ENCODE measurements around the gene ARHGDIB.

The ARHGDIB gene

GRCh38 chr12:14995583-14996425, 34.4 kb upstream of the ARHGDIB start:
- no peak overlapping the region for H3K4me3 ChIP-seq (ENCODE audit: low read depth, low read length)
- H3K79me2 ChIP-seq (ENCODE audit: control insufficient read depth, insufficient read depth, low read length, unreplicated experiment), result no peaks in the 10 kb centered on the region
- H2AFZ ChIP-seq (ENCODE audit: low read length, unreplicated experiment), result no peak overlapping the region
- peaks cover 26% of the 10 kb centered on the region for H3K4me1 ChIP-seq (ENCODE audit: control insufficient read depth, insufficient read depth, low read length, unreplicated experiment)
- no peaks in the 10 kb centered on the region for H3K36me3 ChIP-seq (ENCODE audit: insufficient read depth, low read length)
- H3K27ac ChIP-seq (ENCODE audit: low read depth, low read length), result no peak overlapping the region
- H3K27me3 ChIP-seq (ENCODE audit: insufficient read depth, low read length), result no peaks in the 10 kb centered on the region

DNA sequence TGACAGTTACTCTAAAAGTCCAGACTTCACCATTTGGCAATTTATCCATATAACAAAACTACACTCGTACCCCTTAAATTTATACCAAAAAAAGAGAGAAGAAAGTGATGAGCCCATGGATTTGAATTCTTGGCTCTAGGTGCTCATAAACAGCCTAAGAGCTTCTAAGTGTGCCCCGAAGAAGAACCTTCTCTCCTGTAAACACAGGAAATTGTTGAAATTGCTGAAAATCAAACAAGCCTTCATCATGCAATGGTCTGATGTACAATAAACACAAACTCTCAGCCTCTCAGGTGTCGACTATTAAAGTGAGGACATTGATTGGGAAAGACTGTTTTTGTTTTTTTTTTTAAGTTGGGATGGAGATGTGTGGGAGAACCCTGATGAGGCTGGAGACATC, 33.2 kb upstream of the ARHGDIB start:
- Histone ChIP-seq H3K4me3 (ENCODE audit: low read depth, low read length) (no peak overlapping the region), H2AFZ (ENCODE audit: low read length, unreplicated experiment) (no peak overlapping the region), H3K36me3 (ENCODE audit: insufficient read depth, low read length) (no peaks in the 10 kb centered on the region), H3K4me1 (ENCODE audit: control insufficient read depth, insufficient read depth, low read length, unreplicated experiment) (peaks cover 20% of the 10 kb centered on the region), H3K79me2 (ENCODE audit: control insufficient read depth, insufficient read depth, low read length, unreplicated experiment) (no peaks in the 10 kb centered on the region), H3K27ac (ENCODE audit: low read depth, low read length) (no peak overlapping the region), H3K27me3 (ENCODE audit: insufficient read depth, low read length) (no peaks in the 10 kb centered on the region)

DNA sequence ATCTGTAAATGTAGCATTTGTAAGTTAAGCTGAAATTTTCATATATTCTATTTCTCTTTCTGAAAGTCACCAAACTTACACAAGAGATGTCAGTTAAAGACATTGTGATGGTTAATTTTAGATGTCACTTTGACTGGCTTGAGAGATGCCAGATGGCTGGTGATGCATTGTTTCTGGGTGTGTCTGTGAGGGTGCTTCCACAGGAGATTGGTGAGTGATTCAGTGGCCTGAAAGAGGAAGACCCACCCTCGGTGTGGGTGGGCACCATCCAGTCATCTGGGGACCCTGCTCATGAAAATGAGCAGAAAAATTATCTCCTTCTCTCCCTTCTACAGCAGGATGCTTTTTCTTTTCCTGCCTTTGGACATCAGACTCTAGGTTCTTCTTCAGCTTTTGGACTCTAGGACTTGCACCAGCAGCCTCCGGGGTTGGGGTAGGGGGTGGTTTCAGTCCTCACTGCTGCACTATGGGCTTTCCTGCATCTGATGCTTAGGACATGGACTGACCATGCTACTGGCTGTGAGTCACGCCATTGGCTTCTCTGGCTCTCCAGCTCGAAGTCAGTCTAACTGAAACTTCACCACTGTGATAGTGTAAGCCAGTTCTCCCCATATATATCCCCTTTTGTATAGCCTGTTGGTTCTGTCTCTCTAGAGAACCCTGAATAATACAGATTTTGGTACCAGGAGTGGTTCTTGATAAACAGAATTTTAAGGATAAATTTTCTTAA, 32.3 kb upstream of the ARHGDIB start:
- Histone ChIP-seq H3K27me3 (ENCODE audit: insufficient read depth, low read length) (no peaks in the 10 kb centered on the region), H3K79me2 (ENCODE audit: control insufficient read depth, insufficient read depth, low read length, unreplicated experiment) (no peaks in the 10 kb centered on the region), H3K36me3 (ENCODE audit: insufficient read depth, low read length) (no peaks in the 10 kb centered on the region), H3K27ac (ENCODE audit: low read depth, low read length) (no peak overlapping the region), H3K4me3 (ENCODE audit: low read depth, low read length) (no peak overlapping the region), H3K4me1 (ENCODE audit: control insufficient read depth, insufficient read depth, low read length, unreplicated experiment) (peaks cover 12% of the 10 kb centered on the region), H2AFZ (ENCODE audit: low read length, unreplicated experiment) (peak overlapping the region; percentile 76)

- Histone ChIP-seq H3K27ac (ENCODE audit: low read depth, low read length) (no peak overlapping the region), H3K4me3 (ENCODE audit: low read depth, low read length) (no peak overlapping the region), H3K4me1 (ENCODE audit: control insufficient read depth, insufficient read depth, low read length, unreplicated experiment) (peaks cover 12% of the 10 kb centered on the region), H3K36me3 (ENCODE audit: insufficient read depth, low read length) (no peaks in the 10 kb centered on the region), H3K79me2 (ENCODE audit: control insufficient read depth, insufficient read depth, low read length, unreplicated experiment) (no peaks in the 10 kb centered on the region), H2AFZ (ENCODE audit: low read length, unreplicated experiment) (no peak overlapping the region), H3K27me3 (ENCODE audit: insufficient read depth, low read length) (no peaks in the 10 kb centered on the region)
These were observed 31.7 kb upstream of the ARHGDIB start for GRCh38 chr12:14993117-14993516.

- Histone ChIP-seq H2AFZ (ENCODE audit: low read length, unreplicated experiment) (no peak overlapping the region), H3K4me3 (ENCODE audit: low read depth, low read length) (no peak overlapping the region), H3K36me3 (ENCODE audit: insufficient read depth, low read length) (no peaks in the 10 kb centered on the region), H3K27ac (ENCODE audit: low read depth, low read length) (no peak overlapping the region), H3K4me1 (ENCODE audit: control insufficient read depth, insufficient read depth, low read length, unreplicated experiment) (peaks cover 12% of the 10 kb centered on the region), H3K27me3 (ENCODE audit: insufficient read depth, low read length) (no peaks in the 10 kb centered on the region), H3K79me2 (ENCODE audit: control insufficient read depth, insufficient read depth, low read length, unreplicated experiment) (no peaks in the 10 kb centered on the region)
These were observed 31.3 kb upstream of the ARHGDIB start for GRCh38 chr12:14992673-14993072.

DNA sequence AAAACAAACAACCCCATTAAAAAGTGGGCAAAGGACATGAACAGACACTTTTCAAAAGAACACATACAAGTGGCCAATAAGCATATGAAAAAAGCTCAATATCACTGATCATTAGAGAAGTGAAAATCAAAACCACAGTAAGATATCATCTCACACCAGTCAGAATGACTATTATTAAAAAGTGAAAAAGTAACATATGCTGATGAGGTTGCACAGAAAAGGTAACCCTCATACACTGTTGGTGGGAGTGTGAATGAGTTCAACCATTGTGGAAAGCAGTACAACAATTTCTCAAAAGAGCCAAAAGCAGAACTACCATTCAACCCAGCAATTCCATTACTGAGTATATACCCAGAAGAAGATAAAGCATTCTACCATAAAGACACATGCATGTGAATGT, 29.7 kb upstream of the ARHGDIB start:
- H3K4me1 ChIP-seq (ENCODE audit: control insufficient read depth, insufficient read depth, low read length, unreplicated experiment), result peaks cover 12% of the 10 kb centered on the region
- no peaks in the 10 kb centered on the region for H3K36me3 ChIP-seq (ENCODE audit: insufficient read depth, low read length)
- H3K4me3 ChIP-seq (ENCODE audit: low read depth, low read length), result no peak overlapping the region

GRCh38 chr12:14989790-14990189, 28.4 kb upstream of the ARHGDIB start:
- Histone ChIP-seq H3K4me3 (ENCODE audit: low read depth, low read length) (no peak overlapping the region), H2AFZ (ENCODE audit: low read length, unreplicated experiment) (no peak overlapping the region), H3K36me3 (ENCODE audit: insufficient read depth, low read length) (no peaks in the 10 kb centered on the region), H3K27ac (ENCODE audit: low read depth, low read length) (no peak overlapping the region), H3K4me1 (ENCODE audit: control insufficient read depth, insufficient read depth, low read length, unreplicated experiment) (peaks cover 12% of the 10 kb centered on the region), H3K79me2 (ENCODE audit: control insufficient read depth, insufficient read depth, low read length, unreplicated experiment) (no peaks in the 10 kb centered on the region), H3K27me3 (ENCODE audit: insufficient read depth, low read length) (no peaks in the 10 kb centered on the region)

More for the DNA sequence above, 29.7 kb upstream of the ARHGDIB start:
- no peaks in the 10 kb centered on the region for H3K79me2 ChIP-seq (ENCODE audit: control insufficient read depth, insufficient read depth, low read length, unreplicated experiment)
- H3K27ac ChIP-seq (ENCODE audit: low read depth, low read length), result no peak overlapping the region
- no peak overlapping the region for H2AFZ ChIP-seq (ENCODE audit: low read length, unreplicated experiment)
- H3K27me3 ChIP-seq (ENCODE audit: insufficient read depth, low read length), result no peaks in the 10 kb centered on the region

DNA sequence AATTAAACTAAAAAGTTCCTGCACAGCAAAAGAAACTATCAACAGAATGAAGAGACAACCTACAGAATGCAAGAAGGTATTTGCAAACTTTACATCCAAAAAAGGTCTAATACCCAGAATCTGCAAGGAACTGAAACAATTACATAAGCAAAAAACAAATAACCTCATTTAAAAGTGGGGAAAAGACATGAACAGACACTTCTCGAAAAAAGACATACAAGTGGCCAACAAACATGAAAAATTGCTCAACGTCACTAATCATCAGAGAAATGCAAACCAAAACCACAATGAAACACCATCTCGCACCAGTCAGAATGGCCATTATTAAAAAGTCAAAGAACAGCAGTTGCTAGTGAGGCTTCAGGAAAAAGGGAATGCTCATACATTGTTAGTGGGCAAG, 26.6 kb upstream of the ARHGDIB start:
- Histone ChIP-seq H3K79me2 (ENCODE audit: control insufficient read depth, insufficient read depth, low read length, unreplicated experiment) (no peaks in the 10 kb centered on the region), H3K4me3 (ENCODE audit: low read depth, low read length) (no peak overlapping the region)

GRCh38 chr12:14986449-14986848, 25.0 kb upstream of the ARHGDIB start:
- Histone ChIP-seq H3K4me1 (ENCODE audit: control insufficient read depth, insufficient read depth, low read length, unreplicated experiment) (no peaks in the 10 kb centered on the region), H3K36me3 (ENCODE audit: insufficient read depth, low read length) (no peaks in the 10 kb centered on the region), H3K79me2 (ENCODE audit: control insufficient read depth, insufficient read depth, low read length, unreplicated experiment) (no peaks in the 10 kb centered on the region), H3K4me3 (ENCODE audit: low read depth, low read length) (no peak overlapping the region), H3K27me3 (ENCODE audit: insufficient read depth, low read length) (no peaks in the 10 kb centered on the region), H2AFZ (ENCODE audit: low read length, unreplicated experiment) (no peak overlapping the region), H3K27ac (ENCODE audit: low read depth, low read length) (no peak overlapping the region)

More for the DNA sequence above, 26.6 kb upstream of the ARHGDIB start:
- Histone ChIP-seq H3K27me3 (ENCODE audit: insufficient read depth, low read length) (no peaks in the 10 kb centered on the region), H2AFZ (ENCODE audit: low read length, unreplicated experiment) (no peak overlapping the region), H3K4me1 (ENCODE audit: control insufficient read depth, insufficient read depth, low read length, unreplicated experiment) (no peaks in the 10 kb centered on the region), H3K36me3 (ENCODE audit: insufficient read depth, low read length) (no peaks in the 10 kb centered on the region), H3K27ac (ENCODE audit: low read depth, low read length) (no peak overlapping the region)

- no peaks in the 10 kb centered on the region for H3K4me1 ChIP-seq (ENCODE audit: control insufficient read depth, insufficient read depth, low read length, unreplicated experiment)
- H3K27me3 ChIP-seq (ENCODE audit: insufficient read depth, low read length), result no peaks in the 10 kb centered on the region
- H3K4me3 ChIP-seq (ENCODE audit: low read depth, low read length), result no peak overlapping the region
- no peak overlapping the region for H2AFZ ChIP-seq (ENCODE audit: low read length, unreplicated experiment)
- H3K27ac ChIP-seq (ENCODE audit: low read depth, low read length), result no peak overlapping the region
- H3K79me2 ChIP-seq (ENCODE audit: control insufficient read depth, insufficient read depth, low read length, unreplicated experiment), result no peaks in the 10 kb centered on the region
- no peaks in the 10 kb centered on the region for H3K36me3 ChIP-seq (ENCODE audit: insufficient read depth, low read length)
These were observed 23.4 kb upstream of the ARHGDIB start for GRCh38 chr12:14984766-14985285.
